ENCODE measurements around the gene IL1RAPL2. TPM values are rescaled to one million over a fixed set of nuclear protein-coding genes. Genes with fewer than 3 reads are reported as not detected.

Gene IL1RAPL2
- total and polyA plus RNA-seq, 10 of the 15 experiments (the other 5 are each of a cell fraction or from before 2014, with no cell fraction given): 0.19 TPM; not detected in 9

DNA sequence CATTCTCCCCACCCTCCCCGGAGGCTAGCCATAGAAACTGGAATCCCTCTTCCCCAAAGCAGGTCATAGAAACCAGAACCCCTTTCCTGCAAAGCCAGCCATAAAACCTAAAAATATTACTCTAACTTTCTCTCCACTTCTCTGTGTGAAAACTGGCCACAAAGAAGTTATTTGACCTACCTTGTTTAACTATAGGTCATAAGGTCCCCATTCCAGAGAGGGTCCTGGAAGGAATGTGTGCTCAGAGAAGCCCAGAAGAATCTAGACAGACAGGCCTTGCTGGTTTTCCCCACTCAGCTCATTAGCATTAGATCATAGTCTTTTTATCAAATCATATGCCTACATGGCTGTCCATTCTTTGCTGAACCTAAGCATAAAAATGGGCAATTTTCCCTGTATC, 707.3 kb downstream of the IL1RAPL2 start:
- no peaks in the 10 kb centered on the region for H3K36me3 ChIP-seq (ENCODE audit: control insufficient read depth in 2 of 2, insufficient read depth in 2 of 2, low read length in 1 of 2)
- WGBS (ENCODE audit: insufficient coverage, insufficient replicate concordance, low lambda C conversion rate, missing lambda C conversion rate): 0% methylated on average over 1 of the region's 1 CpG
- BruUV-seq (replicated peaks): no TSS peak
- no peaks in the 10 kb centered on the region for H4K20me1 ChIP-seq (ENCODE audit: control insufficient read depth, insufficient read depth)
- H3K4me1 ChIP-seq (ENCODE audit: control insufficient read depth, insufficient read depth, low read length): no peaks in the 10 kb centered on the region
- no peaks in the 10 kb centered on the region for H3K79me2 ChIP-seq (ENCODE audit: control insufficient read depth, insufficient read depth, low read length)
- ChIA-PET SMC1A (ENCODE audit: uncharacterized antibody, unreplicated experiment) (no interaction called here), POLR2A (no interaction called here), RAD21 (ENCODE audit: unreplicated experiment) (no interaction called here), CTCF (no interaction called here)
- H3K9ac ChIP-seq (ENCODE audit: control insufficient read depth, insufficient read depth, low read length): no peak overlapping the region
- no peak overlapping the region for H3K4me3 ChIP-seq
- H3K27ac ChIP-seq (ENCODE audit: control insufficient read depth, insufficient read depth): no peak overlapping the region
- in situ Hi-C loops (cut with MboI) (no loop called here), intact Hi-C loops (cut with micrococcal nuclease; ENCODE audit: unreplicated experiment) (no loop called here)
- FAIRE-seq: no peak
- H3K9me3 ChIP-seq (replicated peaks; ENCODE audit: control insufficient read depth, insufficient read depth, low read length): no peaks in the 10 kb centered on the region
- H2AFZ ChIP-seq (ENCODE audit: control insufficient read depth, low read depth, low read length): no peak overlapping the region
- ATAC-seq: no peak
- no peak for TF ChIP-seq TCF12 (IDR thresholded peaks at IDR 0.05; ENCODE audit: low read depth, low read length)
- TF ChIP-seq, protein P1, sequence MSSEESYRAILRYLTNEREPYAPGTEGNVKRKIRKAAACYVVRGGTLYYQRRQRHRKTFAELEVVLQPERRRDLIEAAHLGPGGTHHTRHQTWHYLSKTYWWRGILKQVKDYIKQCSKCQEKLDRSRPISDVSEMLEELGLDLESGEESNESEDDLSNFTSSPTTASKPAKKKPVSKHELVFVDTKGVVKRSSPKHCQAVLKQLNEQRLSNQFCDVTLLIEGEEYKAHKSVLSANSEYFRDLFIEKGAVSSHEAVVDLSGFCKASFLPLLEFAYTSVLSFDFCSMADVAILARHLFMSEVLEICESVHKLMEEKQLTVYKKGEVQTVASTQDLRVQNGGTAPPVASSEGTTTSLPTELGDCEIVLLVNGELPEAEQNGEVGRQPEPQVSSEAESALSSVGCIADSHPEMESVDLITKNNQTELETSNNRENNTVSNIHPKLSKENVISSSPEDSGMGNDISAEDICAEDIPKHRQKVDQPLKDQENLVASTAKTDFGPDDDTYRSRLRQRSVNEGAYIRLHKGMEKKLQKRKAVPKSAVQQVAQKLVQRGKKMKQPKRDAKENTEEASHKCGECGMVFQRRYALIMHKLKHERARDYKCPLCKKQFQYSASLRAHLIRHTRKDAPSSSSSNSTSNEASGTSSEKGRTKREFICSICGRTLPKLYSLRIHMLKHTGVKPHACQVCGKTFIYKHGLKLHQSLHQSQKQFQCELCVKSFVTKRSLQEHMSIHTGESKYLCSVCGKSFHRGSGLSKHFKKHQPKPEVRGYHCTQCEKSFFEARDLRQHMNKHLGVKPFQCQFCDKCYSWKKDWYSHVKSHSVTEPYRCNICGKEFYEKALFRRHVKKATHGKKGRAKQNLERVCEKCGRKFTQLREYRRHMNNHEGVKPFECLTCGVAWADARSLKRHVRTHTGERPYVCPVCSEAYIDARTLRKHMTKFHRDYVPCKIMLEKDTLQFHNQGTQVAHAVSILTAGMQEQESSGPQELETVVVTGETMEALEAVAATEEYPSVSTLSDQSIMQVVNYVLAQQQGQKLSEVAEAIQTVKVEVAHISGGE (CRISPR knock-in tag; IDR thresholded peaks at IDR 0.05): no peak
- no peak for TF ChIP-seq ZNF384 (IDR thresholded peaks at IDR 0.05; ENCODE audit: borderline replicate concordance, low read depth, low read length)
- TF ChIP-seq NBN (IDR thresholded peaks at IDR 0.05): no peak
- TF ChIP-seq GABPA (IDR thresholded peaks at IDR 0.05; ENCODE audit: low read depth): no peak
- TF ChIP-seq SRF (IDR thresholded peaks at IDR 0.05; ENCODE audit: low read depth in 2 of 2, low read length in 2 of 2): no peak
- no peak for TF ChIP-seq STAT3 (IDR thresholded peaks at IDR 0.05; ENCODE audit: low read depth, low read length)
- no peak for TF ChIP-seq POLR2A (IDR thresholded peaks at IDR 0.05; ENCODE audit: low read depth, low read length)
- no peaks in the 10 kb centered on the region for H3K27me3 ChIP-seq (replicated peaks in 1 of 2; ENCODE audit: control insufficient read depth in 2 of 2, insufficient read depth in 2 of 2, low read length in 1 of 2)
- DNase-seq (ENCODE audit: low read depth, low spot score): no peak
- no peak overlapping the region for H3K4me2 ChIP-seq (ENCODE audit: control insufficient read depth, insufficient read depth)
